ENCODE results near the gene SYNE3.

Gene SYNE3

DNA sequence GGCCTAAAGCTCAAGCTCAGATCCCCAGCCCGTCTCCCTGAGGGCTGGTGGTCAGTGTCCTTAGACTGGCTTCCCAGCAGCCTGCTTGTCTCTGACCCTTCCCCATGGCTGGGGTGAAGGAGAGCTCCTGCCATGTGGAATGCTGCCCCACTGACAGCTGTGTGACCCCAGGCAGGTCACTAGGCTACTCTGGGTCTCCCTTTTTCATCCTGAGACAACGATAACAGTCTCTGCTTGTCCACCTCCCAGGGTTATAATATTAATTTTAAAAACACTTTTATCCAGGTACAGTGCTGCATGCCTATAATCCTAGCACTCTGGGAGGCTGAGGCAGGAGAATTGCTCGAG is 47.3 kb downstream of the SYNE3 start:
- DNase-seq = no peak

DNA sequence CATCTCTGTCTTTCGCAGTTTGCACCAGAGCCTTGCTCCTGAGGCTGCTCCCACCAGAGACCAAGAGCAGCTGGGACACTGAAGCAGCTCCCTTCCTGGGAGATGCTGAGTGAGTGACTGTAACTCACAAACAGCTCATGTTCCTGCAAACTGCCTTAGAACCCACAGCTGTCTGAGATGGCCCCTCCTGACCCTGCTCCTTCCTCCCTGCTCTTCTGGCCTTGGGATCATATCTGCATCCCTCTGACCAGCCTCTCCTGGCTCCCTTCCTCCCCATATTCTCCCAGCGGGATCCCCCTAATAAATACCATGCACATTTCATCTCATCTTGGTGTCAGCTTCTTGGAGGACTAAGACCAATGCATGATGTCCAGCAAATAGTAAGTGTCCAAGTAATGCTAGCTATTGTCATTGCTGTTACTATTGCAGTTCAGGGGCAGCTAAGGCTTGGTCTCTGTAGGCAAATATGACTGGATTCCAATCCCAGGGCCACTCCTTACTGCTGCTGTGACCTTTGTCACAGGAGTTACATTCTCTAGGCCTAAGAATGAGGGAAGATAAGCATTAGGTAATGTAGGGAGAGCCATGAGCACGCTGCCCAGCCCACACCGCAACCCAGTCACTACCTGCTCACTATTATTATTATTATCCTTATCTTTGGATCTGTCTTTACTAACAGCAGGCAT is 47.9 kb downstream of the SYNE3 start:
- DNase-seq = no peak

DNA sequence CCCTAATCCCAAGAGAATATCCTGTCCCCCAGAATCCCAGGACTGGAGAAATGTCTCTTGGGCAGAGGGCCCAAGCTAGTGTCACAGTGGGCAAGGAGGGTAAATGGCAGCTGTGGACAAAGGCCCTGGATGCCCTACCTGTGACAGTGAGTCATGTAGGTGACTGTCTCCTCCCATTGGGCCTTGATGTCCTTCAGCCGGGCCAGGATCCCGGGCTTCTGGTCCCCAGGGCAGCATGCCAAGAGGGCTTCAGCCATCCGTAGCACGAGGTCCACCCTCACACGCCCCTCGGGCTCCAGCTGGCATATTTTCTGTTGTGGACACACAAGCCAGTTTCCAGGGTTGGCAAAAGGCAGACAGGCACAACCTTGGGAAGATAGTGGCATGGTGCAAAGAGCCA is 48.8 kb downstream of the SYNE3 start:
- DNase-seq = no peak

DNA sequence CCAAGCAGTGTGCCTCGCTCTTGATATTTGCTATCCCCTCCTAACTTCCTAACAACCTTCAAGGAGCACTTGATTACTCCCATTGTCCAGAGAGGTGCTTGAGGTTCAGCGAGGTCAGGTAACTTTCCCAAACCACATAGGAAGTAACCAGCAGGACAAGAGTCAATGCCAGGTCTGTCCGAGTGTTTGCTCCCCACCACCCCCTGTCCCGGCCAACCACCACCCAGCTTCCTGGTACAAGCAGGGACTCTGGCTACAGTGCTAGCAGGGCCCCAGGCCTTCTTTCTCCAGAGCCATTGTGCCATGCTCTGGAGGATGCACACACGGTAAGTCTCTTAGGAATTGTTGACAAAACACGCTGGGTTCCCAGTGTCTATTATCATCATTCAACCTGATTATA is 49.2 kb downstream of the SYNE3 start:
- DNase-seq = no peak

All from NK-92 treated with Interleukin-12 subunit alpha and Interleukin-12 subunit beta, amount 100 ng/mL, for 24 hours (cell line).